WI38 (cell line): ENCODE data around the gene PTH1R.

ENCODE experiments used
- H3K4me3 ChIP-seq: 2 replicates; pipeline ENCODE4 v1.5.1; 2011; ENCODE audit warnings: low read depth, mild to moderate bottlenecking, control low read depth, low read length
- TF ChIP-seq, protein P1 (sequence below): IDR thresholded peaks from 2 replicates; pipeline ENCODE4 v1.5.1; 2012; ENCODE audit warnings: low read depth, mild to moderate bottlenecking, control low read depth, low read length

Gene PTH1R

DNA sequence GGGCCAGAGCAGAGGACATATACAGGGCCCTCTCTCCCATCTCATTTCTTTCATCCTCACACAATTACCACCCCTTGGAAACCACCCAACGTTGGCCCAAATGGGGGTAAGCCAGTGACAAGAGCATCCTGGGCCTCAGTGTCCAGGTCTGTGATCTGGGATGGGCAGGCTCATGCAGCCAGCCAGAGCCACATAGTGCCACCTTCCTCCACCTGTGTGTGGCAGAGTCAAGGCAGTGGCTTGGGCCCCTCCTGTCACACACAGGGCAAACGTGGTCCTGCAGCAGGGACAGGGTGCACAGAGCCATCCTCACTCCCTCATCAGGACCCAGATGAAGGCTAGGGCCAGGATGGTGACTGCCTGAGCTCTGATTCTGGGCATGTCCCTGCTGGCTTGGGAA lies 12.0 kb upstream of the PTH1R start:
- no peak overlapping the region for H3K4me3 ChIP-seq
- TF ChIP-seq, protein P1, sequence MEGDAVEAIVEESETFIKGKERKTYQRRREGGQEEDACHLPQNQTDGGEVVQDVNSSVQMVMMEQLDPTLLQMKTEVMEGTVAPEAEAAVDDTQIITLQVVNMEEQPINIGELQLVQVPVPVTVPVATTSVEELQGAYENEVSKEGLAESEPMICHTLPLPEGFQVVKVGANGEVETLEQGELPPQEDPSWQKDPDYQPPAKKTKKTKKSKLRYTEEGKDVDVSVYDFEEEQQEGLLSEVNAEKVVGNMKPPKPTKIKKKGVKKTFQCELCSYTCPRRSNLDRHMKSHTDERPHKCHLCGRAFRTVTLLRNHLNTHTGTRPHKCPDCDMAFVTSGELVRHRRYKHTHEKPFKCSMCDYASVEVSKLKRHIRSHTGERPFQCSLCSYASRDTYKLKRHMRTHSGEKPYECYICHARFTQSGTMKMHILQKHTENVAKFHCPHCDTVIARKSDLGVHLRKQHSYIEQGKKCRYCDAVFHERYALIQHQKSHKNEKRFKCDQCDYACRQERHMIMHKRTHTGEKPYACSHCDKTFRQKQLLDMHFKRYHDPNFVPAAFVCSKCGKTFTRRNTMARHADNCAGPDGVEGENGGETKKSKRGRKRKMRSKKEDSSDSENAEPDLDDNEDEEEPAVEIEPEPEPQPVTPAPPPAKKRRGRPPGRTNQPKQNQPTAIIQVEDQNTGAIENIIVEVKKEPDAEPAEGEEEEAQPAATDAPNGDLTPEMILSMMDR, result no peak

DNA sequence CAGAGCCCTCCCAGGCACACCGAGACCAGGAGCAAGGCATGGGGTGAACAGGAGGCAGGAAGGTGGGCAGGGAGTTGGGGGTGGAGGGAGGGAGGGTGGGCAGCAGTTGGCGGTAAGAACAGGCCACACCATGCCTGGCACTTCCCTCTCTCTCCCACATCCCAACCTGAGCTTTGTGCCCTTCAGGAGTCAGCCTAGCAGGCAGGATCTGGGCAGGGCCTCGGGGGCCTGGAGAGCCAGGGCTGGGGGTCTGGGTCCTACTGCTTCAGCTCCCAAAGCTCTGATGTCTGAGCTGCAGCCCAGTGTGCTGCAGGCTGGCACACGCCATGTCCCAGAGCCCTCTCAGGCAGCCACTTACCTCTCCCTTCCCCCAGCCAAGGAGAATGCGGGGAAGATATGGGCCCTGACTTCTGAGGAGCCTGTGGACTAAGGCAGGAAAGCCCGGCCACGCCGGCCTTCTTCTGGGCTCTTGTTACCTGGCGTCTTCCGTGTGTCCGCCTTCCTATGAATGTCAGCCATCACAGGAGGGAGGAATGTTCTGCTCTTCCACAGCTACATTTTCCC lies 11.4 kb upstream of the PTH1R start:
- H3K4me3 ChIP-seq, result no peak overlapping the region
- TF ChIP-seq, protein P1, result no peak

DNA sequence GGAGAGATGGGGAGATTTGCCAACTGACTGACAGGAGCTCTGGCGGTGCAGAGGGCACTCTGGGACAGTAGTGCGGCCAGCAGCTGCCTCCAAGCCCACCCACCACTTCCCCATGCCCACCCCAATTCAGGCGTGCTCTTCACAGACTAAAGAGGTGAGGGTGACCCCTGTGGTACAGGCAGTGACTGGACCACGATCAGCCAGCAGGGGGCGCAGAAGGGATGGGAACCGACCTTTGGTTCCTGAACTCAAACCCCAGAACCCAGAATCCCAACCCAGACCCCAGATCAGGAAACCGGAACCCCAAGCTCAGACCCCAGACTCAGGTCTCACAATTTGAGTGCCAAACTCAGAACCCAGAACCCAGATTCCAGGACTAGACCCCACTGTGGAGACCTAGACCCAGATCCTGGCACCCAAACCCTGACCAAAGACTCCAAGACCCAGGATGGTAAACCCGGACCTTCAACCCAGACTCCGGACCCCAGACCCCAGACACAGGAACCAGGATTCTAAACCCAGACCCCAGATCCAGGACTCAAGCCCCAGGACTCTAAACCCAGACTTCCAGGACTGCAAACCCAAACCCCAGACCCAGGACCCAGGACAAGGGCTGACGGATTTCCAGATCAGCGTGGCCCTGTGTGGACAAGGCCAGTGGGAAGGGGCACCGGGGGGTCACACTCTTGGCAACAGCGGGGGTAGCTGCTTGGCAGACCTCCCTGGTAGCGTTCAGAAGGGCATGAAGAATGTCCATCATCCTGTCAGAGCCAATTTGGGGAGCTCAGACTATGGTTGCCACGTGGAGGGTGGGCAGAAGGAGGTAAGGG lies 10.6 kb upstream of the PTH1R start:
- TF ChIP-seq, protein P1, result peak; percentile 85
- H3K4me3 ChIP-seq, result no peak overlapping the region

DNA sequence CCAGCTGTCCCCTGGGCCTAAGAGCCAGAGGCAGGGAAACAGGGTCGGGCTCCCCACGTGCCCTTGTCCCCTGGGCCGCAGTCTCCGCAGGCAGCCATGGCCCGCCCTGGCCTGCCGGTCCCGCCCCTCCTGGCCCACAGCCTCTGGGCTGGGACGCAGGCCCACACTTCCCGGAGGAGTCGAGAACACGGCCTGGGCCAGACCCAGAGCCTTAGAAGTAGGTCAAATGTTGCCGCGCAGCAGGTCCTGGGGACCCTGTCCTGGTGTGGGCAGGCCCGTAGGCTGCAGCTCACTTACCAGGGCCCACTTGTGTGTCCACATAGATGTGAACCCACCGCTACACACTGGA lies 10.0 kb upstream of the PTH1R start:
- TF ChIP-seq, protein P1, result no peak
- H3K4me3 ChIP-seq, result no peak overlapping the region

DNA sequence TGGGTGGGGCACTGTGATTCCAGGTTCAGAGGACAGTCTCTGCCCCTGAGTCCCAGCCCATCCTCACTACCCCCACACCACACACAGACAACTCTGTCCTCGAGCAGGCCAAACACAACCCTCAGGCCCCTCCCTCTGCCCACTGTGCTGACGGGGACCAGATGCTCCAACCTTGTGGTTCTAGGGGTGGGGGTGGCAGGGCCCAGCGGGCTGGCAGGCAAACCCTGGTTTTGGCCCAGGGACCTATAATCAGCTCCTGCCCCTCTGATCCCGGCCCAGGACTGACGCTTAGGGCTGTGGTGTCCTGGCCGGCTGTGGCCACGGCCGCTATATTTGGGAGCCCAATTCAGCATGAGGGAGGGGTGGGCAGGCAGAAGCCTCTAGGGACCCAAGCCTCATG lies 9.2 kb upstream of the PTH1R start:
- H3K4me3 ChIP-seq, result no peak overlapping the region
- TF ChIP-seq, protein P1, result no peak

DNA sequence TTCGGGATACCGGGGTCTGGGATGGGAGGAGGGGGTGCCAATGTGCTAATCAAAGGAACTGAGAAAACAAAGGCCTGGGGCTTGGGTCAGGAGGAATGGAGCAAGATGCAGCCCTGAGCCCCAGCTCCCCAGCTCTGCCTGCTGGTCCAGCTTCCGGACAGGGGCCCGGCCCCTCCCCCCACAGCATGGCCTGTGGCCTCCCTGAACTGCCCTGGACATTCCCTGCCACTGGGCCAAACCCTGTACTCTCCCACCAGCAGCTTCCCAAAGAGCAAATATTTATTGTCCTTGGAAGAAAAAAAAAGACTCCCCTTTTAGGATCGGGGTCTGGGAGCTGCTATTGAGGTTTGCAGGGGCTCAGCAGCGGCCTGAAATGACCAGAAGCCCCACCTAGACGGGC lies 8.6 kb upstream of the PTH1R start:
- TF ChIP-seq, protein P1, result no peak
- no peak overlapping the region for H3K4me3 ChIP-seq

DNA sequence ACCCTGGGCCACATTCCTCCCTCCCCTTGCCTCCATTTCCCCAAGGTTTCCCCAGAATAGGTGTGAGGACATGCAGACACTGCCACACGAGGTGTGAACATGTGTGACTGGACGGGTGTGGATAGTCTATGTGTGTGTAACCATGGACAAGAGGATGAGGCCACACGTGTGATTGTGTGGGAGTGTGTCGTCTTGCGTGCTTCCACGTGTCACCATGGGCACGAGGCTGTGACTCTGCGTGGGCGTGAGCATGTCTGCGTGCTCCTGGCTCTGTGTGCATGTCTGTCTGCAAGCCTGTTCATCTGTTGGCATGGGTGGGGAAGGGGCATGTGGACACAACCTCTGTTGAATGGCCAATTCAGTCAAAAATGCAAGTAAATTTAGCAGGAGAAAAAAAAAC lies 8.1 kb upstream of the PTH1R start:
- H3K4me3 ChIP-seq, result no peak overlapping the region
- TF ChIP-seq, protein P1, result no peak
